Endothelial cell of umbilical vein (primary cell): ENCODE results near the gene SEZ6L2. TPM values are rescaled to one million over a fixed set of nuclear protein-coding genes. Genes with fewer than 3 reads are reported as not detected.
"Not testable (repeated sequence)": the region's sequence is repeated elsewhere in the genome, so short reads cannot be mapped to it uniquely, and the experiment has no call there.

Source experiments
- BruUV-seq: library from RNA; stranded (reverse); fragments of 400-500 nt; replicated peaks from 2 replicates; lab custom pipeline; 2021; lab: Mats Ljungman, UMichigan
- CTCF ChIA-PET: fragments of 300-600, 350-600 bp; sonication (Branson Sonifier 250); formaldehyde crosslinking; loops from one replicate; lab custom pipeline; 2021; ENCODE audit warnings: antibody characterized with exemption, inconsistent platforms; lab: Charles Lee
- POLR2A ChIA-PET: fragments of 300-600, 350-600 bp; sonication (Branson Sonifier 250); formaldehyde crosslinking; loops from one replicate; lab custom pipeline; 2021; ENCODE audit warnings: antibody characterized with exemption, inconsistent platforms; lab: Charles Lee
- DNase-seq: peaks from one replicate; pipeline ENCODE4 v3.0.0-alpha.2; 2011; ENCODE audit warnings: low read depth, low spot score
- FAIRE-seq: peaks from 2 replicates; lab custom pipeline; 2011; peaks lifted over from hg19 to GRCh38; lab: Jason Lieb, UNC
- H2AFZ ChIP-seq: 2 replicates; pipeline ENCODE4 v1.6.0; 2012; ENCODE audit warnings: low read depth, low read length, control low read depth, inconsistent platforms
- H3K27ac ChIP-seq: 2 replicates; pipeline ENCODE4 v1.5.1; 2011; ENCODE audit warnings: low read depth, mild to moderate bottlenecking, control low read depth, low read length, moderate library complexity; ENCODE audit not compliant: insufficient read depth
- H3K27me3 ChIP-seq, 2 experiments: 2 replicates each; pipeline versions ENCODE4 v1.6.0 to v1.6.1; 2011; ENCODE audit warnings: low read length in 2 of 2, mixed read lengths in 1 of 2; ENCODE audit not compliant: control insufficient read depth in 2 of 2, insufficient read depth in 2 of 2
- H3K36me3 ChIP-seq, 2 experiments: 2 replicates in 1 of 2; 3 replicates in 1 of 2; pipeline ENCODE4 v1.5.1; 2011; ENCODE audit warnings: low read length in 2 of 2, mild to moderate bottlenecking in 1 of 2, moderate library complexity in 1 of 2; ENCODE audit not compliant: control insufficient read depth in 2 of 2, insufficient read depth in 2 of 2; ENCODE audit errors: extremely low read depth in 1 of 2
- H3K4me1 ChIP-seq: 3 replicates; pipeline ENCODE4 v1.5.1; 2011; ENCODE audit warnings: mild to moderate bottlenecking, low read length; ENCODE audit not compliant: control insufficient read depth, insufficient read depth; ENCODE audit errors: extremely low read depth
- H3K4me2 ChIP-seq: 2 replicates; pipeline ENCODE4 v1.6.1; 2011; ENCODE audit warnings: low read length, control low read depth, mixed read lengths; ENCODE audit not compliant: insufficient read depth
- H3K4me3 ChIP-seq, 3 experiments: fragments of 200-600 bp in 1 of 3; sonication (generic), shearing (Covaris generic) in 1 of 3; replicated peaks in 1 of 3; 2 replicates each; pipeline ENCODE4 v1.5.1; 2011 to 2016; ENCODE audit warnings: control low read depth in 3 of 3, low read length in 3 of 3, mild to moderate bottlenecking in 2 of 3, inconsistent platforms in 1 of 3, low read depth in 1 of 3, moderate library complexity in 1 of 3; ENCODE audit not compliant: insufficient read depth in 1 of 3
- H3K79me2 ChIP-seq: 2 replicates; pipeline ENCODE4 v1.6.0; 2012; ENCODE audit warnings: low read length, inconsistent platforms; ENCODE audit not compliant: control insufficient read depth, insufficient read depth
- H3K9ac ChIP-seq: replicated peaks from 2 replicates; pipeline ENCODE3; 2011; ENCODE audit warnings: low read length, control low read depth; ENCODE audit not compliant: insufficient read depth; ENCODE audit errors: extremely low read depth
- H3K9me1 ChIP-seq: replicated peaks from 3 replicates; pipeline ENCODE4 v1.6.0; 2011; ENCODE audit warnings: mild to moderate bottlenecking, low read length; ENCODE audit not compliant: control insufficient read depth, insufficient read depth; ENCODE audit errors: extremely low read depth
- H3K9me3 ChIP-seq: replicated peaks from 2 replicates; pipeline ENCODE4 v1.5.1; 2012; ENCODE audit warnings: low read length, inconsistent platforms; ENCODE audit not compliant: control insufficient read depth, insufficient read depth
- H4K20me1 ChIP-seq: replicated peaks from 2 replicates; pipeline ENCODE3; 2011; ENCODE audit warnings: mild to moderate bottlenecking, low read length; ENCODE audit not compliant: control insufficient read depth, insufficient read depth; ENCODE audit errors: extremely low read depth
- EZH2 ChIP-seq: IDR thresholded peaks from 2 replicates; pipeline ENCODE4 v1.6.1; 2012; ENCODE audit warnings: borderline replicate concordance, low read depth, mild to moderate bottlenecking, moderate library complexity, low read length, inconsistent platforms; ENCODE audit not compliant: severe bottlenecking
- FOS ChIP-seq: IDR thresholded peaks from 2 replicates; pipeline ENCODE4 v1.6.1; 2011; ENCODE audit warnings: mild to moderate bottlenecking, low read length, moderate library complexity, borderline replicate concordance; ENCODE audit not compliant: insufficient read depth
- GATA2 ChIP-seq: IDR thresholded peaks from 2 replicates; pipeline ENCODE4 v1.7.0; 2011; ENCODE audit warnings: low read depth, mild to moderate bottlenecking, moderate library complexity, mixed read lengths, low read length; ENCODE audit not compliant: insufficient read length, insufficient read depth
- JUN ChIP-seq: IDR thresholded peaks from 2 replicates; pipeline ENCODE4 v1.6.1; 2011; ENCODE audit warnings: borderline replicate concordance, low read depth; ENCODE audit not compliant: insufficient read length, insufficient read depth
- MYC ChIP-seq: IDR thresholded peaks from one replicate; pipeline ENCODE4 v1.6.1; 2011; ENCODE audit warnings: mild to moderate bottlenecking, low read depth, low read length
- POLR2A ChIP-seq: IDR thresholded peaks from 2 replicates; pipeline ENCODE4 v1.6.1; 2012; ENCODE audit warnings: low read depth, mild to moderate bottlenecking, control low read depth, low read length
- POLR2AphosphoS5 ChIP-seq: IDR thresholded peaks from 2 replicates; pipeline ENCODE4 v1.6.1; 2012; ENCODE audit warnings: low read depth, mild to moderate bottlenecking, control low read depth, low read length, moderate library complexity; ENCODE audit not compliant: insufficient read depth
- dilution Hi-C: fragments of 300-500 bp; cut with MboI; formaldehyde crosslinking; loops from one replicate; pipeline ENCODE4 v1.15.0; 2019; ENCODE audit warnings: low sequenced_read_pairs; ENCODE audit not compliant: extremely low pct_ligation_motif_present
- intact Hi-C: fragments of 100-400 bp; cut with micrococcal nuclease; formaldehyde crosslinking; loops from one replicate; pipeline ENCODE4 v1.10.0; 2022
- polyA plus RNA-seq, 4 experiments: library from polyadenylated mRNA; depleted of rRNA in 3 of 4; stranded (reverse) in 3 of 4; unstranded in 1 of 4; fragments of >200 nt; gene quantifications; 2 replicates each; pipeline versions ENCODE4 v1.2.1 to v1.2.3, GENCODE V29; 2011 to 2012; ENCODE audit warnings: missing spikeins in 1 of 4
- total RNA-seq: library from RNA; stranded (reverse); gene quantifications from 2 replicates; pipeline ENCODE4 v1.2.3, GENCODE V29; 2021
- TF ChIP-seq, protein P1 (sequence below), 2 donors: IDR thresholded peaks; 1 replicate in 1 of 2; 2 replicates in 1 of 2; pipeline ENCODE4 v1.5.1; 2011; ENCODE audit warnings: low read length in 2 of 2, mild to moderate bottlenecking in 2 of 2, moderate library complexity in 2 of 2, control low read depth in 1 of 2, inconsistent platforms in 1 of 2, low read depth in 1 of 2; ENCODE audit not compliant: insufficient read depth in 1 of 2; ENCODE audit errors: extremely low read depth in 1 of 2
- TF ChIP-seq, protein P2 (sequence below): IDR thresholded peaks from 2 replicates; pipeline ENCODE4 v1.6.1; 2011; ENCODE audit not compliant: insufficient read depth, insufficient read length

Gene SEZ6L2
- total and polyA plus RNA-seq, 2 donors (not counting 3 experiments of a cell fraction or from before 2014, with no cell fraction given) = 2.4 to 4.5 TPM

DNA sequence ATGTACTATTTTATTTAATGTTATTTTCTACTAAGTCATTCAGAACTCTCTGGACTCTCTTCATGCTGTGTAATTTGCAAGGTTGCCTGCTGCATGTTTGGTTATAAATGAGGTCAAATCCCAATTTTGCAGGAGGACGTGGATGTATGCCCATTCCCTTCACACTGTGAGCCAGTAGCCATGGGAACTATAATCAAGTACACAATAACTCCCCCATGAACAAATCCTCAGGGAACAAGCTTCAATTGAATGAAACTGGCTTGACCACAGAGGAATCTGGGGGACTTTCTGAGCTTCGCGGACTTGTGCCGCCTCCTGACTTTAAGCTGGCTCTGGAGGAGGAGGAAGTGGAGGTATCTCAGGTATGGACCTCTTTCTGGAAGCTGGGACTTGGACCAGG lies 41.3 kb upstream of the SEZ6L2 start:
- intact Hi-C loops (no loop called here), dilution Hi-C loops (no loop called here)
- H3K4me1 ChIP-seq = no peaks in the 10 kb centered on the region
- CTCF ChIA-PET = interaction anchor here (1.3 kb wide), 1 partner anchor 16 kb away, joined by 3 read pairs; no protein-coding TSS in a partner anchor
- H3K4me2 ChIP-seq = no peak overlapping the region
- POLR2A ChIA-PET = interaction anchor here (0.5 to 1.2 kb wide), 2 partner anchors 14 to 52 kb away, joined by 3 read pairs; partner anchors contain the start of gene KCTD13
- BruUV-seq = no TSS peak
- FAIRE-seq = no peak
- no peak for DNase-seq
- H4K20me1 ChIP-seq = no peaks in the 10 kb centered on the region
- no peak overlapping the region for H2AFZ ChIP-seq
- no peak overlapping the region for H3K9ac ChIP-seq
- H3K4me3 ChIP-seq = no peak overlapping the region
- no peaks in the 10 kb centered on the region for H3K79me2 ChIP-seq
- TF ChIP-seq EZH2 = no peak
- TF ChIP-seq JUN = no peak
- no peak for TF ChIP-seq POLR2A
- TF ChIP-seq FOS = no peak
- TF ChIP-seq POLR2AphosphoS5 = no peak
- TF ChIP-seq, protein P1, sequence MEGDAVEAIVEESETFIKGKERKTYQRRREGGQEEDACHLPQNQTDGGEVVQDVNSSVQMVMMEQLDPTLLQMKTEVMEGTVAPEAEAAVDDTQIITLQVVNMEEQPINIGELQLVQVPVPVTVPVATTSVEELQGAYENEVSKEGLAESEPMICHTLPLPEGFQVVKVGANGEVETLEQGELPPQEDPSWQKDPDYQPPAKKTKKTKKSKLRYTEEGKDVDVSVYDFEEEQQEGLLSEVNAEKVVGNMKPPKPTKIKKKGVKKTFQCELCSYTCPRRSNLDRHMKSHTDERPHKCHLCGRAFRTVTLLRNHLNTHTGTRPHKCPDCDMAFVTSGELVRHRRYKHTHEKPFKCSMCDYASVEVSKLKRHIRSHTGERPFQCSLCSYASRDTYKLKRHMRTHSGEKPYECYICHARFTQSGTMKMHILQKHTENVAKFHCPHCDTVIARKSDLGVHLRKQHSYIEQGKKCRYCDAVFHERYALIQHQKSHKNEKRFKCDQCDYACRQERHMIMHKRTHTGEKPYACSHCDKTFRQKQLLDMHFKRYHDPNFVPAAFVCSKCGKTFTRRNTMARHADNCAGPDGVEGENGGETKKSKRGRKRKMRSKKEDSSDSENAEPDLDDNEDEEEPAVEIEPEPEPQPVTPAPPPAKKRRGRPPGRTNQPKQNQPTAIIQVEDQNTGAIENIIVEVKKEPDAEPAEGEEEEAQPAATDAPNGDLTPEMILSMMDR (IDR thresholded peaks at IDR 0.05; ENCODE audit: extremely low read depth in 1 of 2, insufficient read depth in 1 of 2, low read depth in 1 of 2, low read length in 2 of 2) = no peak
- no peak for TF ChIP-seq MYC
- TF ChIP-seq GATA2 = no peak
- TF ChIP-seq, protein P2, sequence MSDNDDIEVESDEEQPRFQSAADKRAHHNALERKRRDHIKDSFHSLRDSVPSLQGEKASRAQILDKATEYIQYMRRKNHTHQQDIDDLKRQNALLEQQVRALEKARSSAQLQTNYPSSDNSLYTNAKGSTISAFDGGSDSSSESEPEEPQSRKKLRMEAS = no peak
- H3K27ac ChIP-seq = no peak overlapping the region
- H3K9me1 ChIP-seq = no peaks in the 10 kb centered on the region
- H3K27me3 ChIP-seq = peaks cover 4 to 5% of the 10 kb centered on the region in 2 experiments
- no peaks in the 10 kb centered on the region for H3K9me3 ChIP-seq
- H3K36me3 ChIP-seq = no peaks in the 10 kb centered on the region

DNA sequence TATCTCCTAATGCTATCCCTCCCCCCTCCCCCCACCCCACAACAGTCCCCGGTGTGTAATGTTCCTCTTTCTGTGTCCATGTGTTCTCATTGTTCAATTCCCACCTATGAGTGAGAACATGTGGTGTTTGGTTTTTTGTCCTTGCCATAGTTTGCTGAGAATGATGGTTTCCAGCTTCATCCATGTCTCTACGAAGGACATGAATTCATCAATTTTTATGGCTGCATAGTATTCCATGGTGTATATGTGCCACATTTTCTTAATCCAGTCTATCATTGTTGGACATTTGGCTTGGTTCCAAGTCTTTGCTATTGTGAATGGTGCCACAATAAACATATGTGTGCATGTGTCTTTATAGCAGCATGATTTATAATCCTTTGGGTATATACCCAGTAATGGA lies 32.4 kb upstream of the SEZ6L2 start:
- H3K36me3 ChIP-seq, DNase-seq, H3K9me3 ChIP-seq, FAIRE-seq, H3K4me2 ChIP-seq, H3K9ac ChIP-seq, H3K4me1 ChIP-seq, intact Hi-C loops, POLR2A ChIA-PET, H4K20me1 ChIP-seq, BruUV-seq, H3K27ac ChIP-seq, dilution Hi-C loops, H3K9me1 ChIP-seq, H3K4me3 ChIP-seq, H3K79me2 ChIP-seq, CTCF ChIA-PET, H2AFZ ChIP-seq: not testable (repeated sequence)
- peaks cover 11 to 15% of the 10 kb centered on the region in 2 experiments for H3K27me3 ChIP-seq
